CD4-positive, alpha-beta T cell (primary cell): ENCODE measurements around the gene SYNGR1. TPM values are rescaled to one million over a fixed set of nuclear protein-coding genes. Genes with fewer than 3 reads are reported as not detected.
"Not testable (repeated sequence)": the region's sequence is repeated elsewhere in the genome, so short reads cannot be mapped to it uniquely, and the experiment has no call there.

ENCODE experiments used
- ATAC-seq: fragments of 200-7000 bp; cut with Tn5 transposase; one replicate; pipeline ENCODE4 v1.10.0; 2022; ENCODE audit warnings: mild to moderate bottlenecking; ENCODE audit not compliant: poor library complexity
- CTCF ChIA-PET: fragments of 350-600 bp; sonication (Branson Sonifier 250); formaldehyde crosslinking; loops from one replicate; lab custom pipeline; 2021; ENCODE audit warnings: antibody characterized with exemption, inconsistent platforms; lab: Charles Lee
- POLR2A ChIA-PET: fragments of 350-600 bp; sonication (Branson Sonifier 250); formaldehyde crosslinking; loops from one replicate; lab custom pipeline; 2021; ENCODE audit warnings: antibody characterized with exemption, inconsistent platforms; lab: Charles Lee
- DNase-seq, 14 experiments: peaks; one replicate each; pipeline ENCODE4 v3.0.0-alpha.2; 2013 to 2020; ENCODE audit warnings: mixed read lengths in 2 of 14
- H3K27ac ChIP-seq, 2 donors: one replicate each; pipeline versions ENCODE4 v1.5.1 to v1.7.0; 2013; ENCODE audit warnings: low read length in 2 of 2, low read depth in 1 of 2, mild to moderate bottlenecking in 1 of 2
- H3K27me3 ChIP-seq, 2 experiments: 1 replicate in 1 of 2; 2 replicates in 1 of 2; pipeline versions ENCODE4 v1.6.1 to v1.7.0; 2013; ENCODE audit warnings: low read length in 2 of 2, control low read depth in 1 of 2, mild to moderate bottlenecking in 1 of 2, moderate library complexity in 1 of 2; ENCODE audit not compliant: insufficient read depth in 2 of 2, control insufficient read depth in 1 of 2
- H3K36me3 ChIP-seq: one replicate; pipeline ENCODE4 v1.6.1; 2013; ENCODE audit warnings: low read length, control low read depth; ENCODE audit not compliant: insufficient read depth
- H3K4me1 ChIP-seq: one replicate; pipeline ENCODE4 v1.6.1; 2013; ENCODE audit warnings: low read length, control low read depth; ENCODE audit not compliant: insufficient read depth
- H3K4me3 ChIP-seq: one replicate; pipeline ENCODE4 v1.5.1; 2013; ENCODE audit warnings: mild to moderate bottlenecking, low read length, moderate library complexity
- H3K9me3 ChIP-seq, 2 experiments: 1 replicate in 1 of 2; 2 replicates in 1 of 2; pipeline versions ENCODE4 v1.6.1 to v1.7.0; 2013; ENCODE audit warnings: low read length in 2 of 2, mild to moderate bottlenecking in 2 of 2, control low read depth in 1 of 2, moderate library complexity in 1 of 2; ENCODE audit not compliant: control insufficient read depth in 1 of 2, insufficient read depth in 1 of 2
- H3K27ac Mint-ChIP-seq: one replicate; pipeline ENCODE4 v1.8.0; 2020; ENCODE audit warnings: mixed read lengths
- H3K27me3 Mint-ChIP-seq: one replicate; pipeline ENCODE4 v1.8.0; 2021; ENCODE audit warnings: mixed read lengths
- H3K36me3 Mint-ChIP-seq: one replicate; pipeline ENCODE4 v1.8.0; 2021; ENCODE audit warnings: low read depth, mixed read lengths
- H3K4me1 Mint-ChIP-seq: one replicate; pipeline ENCODE4 v1.8.0; 2021; ENCODE audit warnings: low read depth, mixed read lengths
- H3K4me3 Mint-ChIP-seq: one replicate; pipeline ENCODE4 v1.8.0; 2020; ENCODE audit warnings: mild to moderate bottlenecking, mixed read lengths
- H3K9me3 Mint-ChIP-seq: one replicate; pipeline ENCODE4 v1.8.0; 2020; ENCODE audit warnings: mixed read lengths
- intact Hi-C, 2 experiments: fragments of 100-400 bp; cut with DNase I in 1 of 2; cut with micrococcal nuclease in 1 of 2; formaldehyde crosslinking; loops; one replicate each; pipeline versions ENCODE4 v1.15.1 to v1.9.0; 2023 to 2025; cut with DNase I, micrococcal nuclease
- total RNA-seq, 174 experiments: library from RNA in 2 of 174; stranded (reverse) in 2 of 174; gene quantifications; one replicate each; pipeline ENCODE4 v1.2.3 and lab custom pipeline; 2021 to 2026
- TF ChIP-seq, protein P1 (sequence below): fragments of 200-600 bp; IDR thresholded peaks from one replicate; pipeline ENCODE4 v1.8.0; 2022; ENCODE audit warnings: antibody characterized with exemption, mild to moderate bottlenecking

Gene SYNGR1
- total RNA-seq, 2 experiments from 2014 or later: 0.44 to 0.59 TPM

GRCh38 chr22:39355080-39355479 lies 5.3 kb downstream of the SYNGR1 start:
- no peaks in the 10 kb centered on the region for H3K36me3 ChIP-seq
- H3K27me3 ChIP-seq: peaks cover 15 to 20% of the 10 kb centered on the region in 2 experiments
- H3K36me3 Mint-ChIP-seq: no peaks in the 10 kb centered on the region
- ChIA-PET POLR2A (interaction anchor here (0.8 kb wide), 1 partner anchor 12 kb away, joined by 4 read pairs; no protein-coding TSS in a partner anchor), CTCF (interaction anchor here (1.8 kb wide), 1 partner anchor 12 kb away, joined by 4 read pairs; no protein-coding TSS in a partner anchor)
- TF ChIP-seq, protein P1, sequence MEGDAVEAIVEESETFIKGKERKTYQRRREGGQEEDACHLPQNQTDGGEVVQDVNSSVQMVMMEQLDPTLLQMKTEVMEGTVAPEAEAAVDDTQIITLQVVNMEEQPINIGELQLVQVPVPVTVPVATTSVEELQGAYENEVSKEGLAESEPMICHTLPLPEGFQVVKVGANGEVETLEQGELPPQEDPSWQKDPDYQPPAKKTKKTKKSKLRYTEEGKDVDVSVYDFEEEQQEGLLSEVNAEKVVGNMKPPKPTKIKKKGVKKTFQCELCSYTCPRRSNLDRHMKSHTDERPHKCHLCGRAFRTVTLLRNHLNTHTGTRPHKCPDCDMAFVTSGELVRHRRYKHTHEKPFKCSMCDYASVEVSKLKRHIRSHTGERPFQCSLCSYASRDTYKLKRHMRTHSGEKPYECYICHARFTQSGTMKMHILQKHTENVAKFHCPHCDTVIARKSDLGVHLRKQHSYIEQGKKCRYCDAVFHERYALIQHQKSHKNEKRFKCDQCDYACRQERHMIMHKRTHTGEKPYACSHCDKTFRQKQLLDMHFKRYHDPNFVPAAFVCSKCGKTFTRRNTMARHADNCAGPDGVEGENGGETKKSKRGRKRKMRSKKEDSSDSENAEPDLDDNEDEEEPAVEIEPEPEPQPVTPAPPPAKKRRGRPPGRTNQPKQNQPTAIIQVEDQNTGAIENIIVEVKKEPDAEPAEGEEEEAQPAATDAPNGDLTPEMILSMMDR: no peak
- no peak overlapping the region for H3K4me3 Mint-ChIP-seq
- H3K27ac Mint-ChIP-seq: no peak overlapping the region
- H3K9me3 ChIP-seq: peaks cover 0 to 7% of the 10 kb centered on the region in 2 experiments
- H3K27ac ChIP-seq: no peak overlapping the region
- no peaks in the 10 kb centered on the region for H3K27me3 Mint-ChIP-seq
- peaks cover 11% of the 10 kb centered on the region for H3K4me1 ChIP-seq
- ATAC-seq (no peak), DNase-seq (no peak)
- no peak overlapping the region for H3K4me3 ChIP-seq
- peaks cover 8% of the 10 kb centered on the region for H3K4me1 Mint-ChIP-seq
- H3K9me3 Mint-ChIP-seq: no peaks in the 10 kb centered on the region
- intact Hi-C loops: no loop called here

GRCh38 chr22:39355805-39356204 lies 6.0 kb downstream of the SYNGR1 start:
- H3K27ac ChIP-seq, H3K9me3 Mint-ChIP-seq, POLR2A ChIA-PET: not testable (repeated sequence)

DNA sequence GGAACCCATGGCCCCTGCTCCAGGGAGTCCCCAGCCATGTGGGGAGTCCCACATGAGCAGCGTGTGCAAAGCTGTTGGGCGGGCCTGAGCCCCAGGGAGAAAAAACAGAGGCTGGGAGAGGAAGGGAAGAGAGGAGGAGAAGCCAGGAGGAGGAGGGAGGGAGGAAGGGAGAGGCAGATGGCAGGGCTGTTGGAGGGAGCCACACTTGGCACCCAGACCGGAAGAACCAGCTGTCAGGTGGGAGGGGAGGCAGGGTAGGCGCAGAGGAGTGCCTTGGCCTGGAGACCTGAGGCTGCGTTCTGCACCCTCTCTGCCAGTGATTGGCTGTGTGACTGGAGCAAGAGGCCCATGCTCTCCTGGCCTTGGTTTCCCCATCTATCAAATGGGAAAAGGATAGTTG lies 6.7 kb downstream of the SYNGR1 start:
- ChIA-PET POLR2A (no interaction called here), CTCF (no interaction called here)

More at GRCh38 chr22:39355805-39356204, 6.0 kb downstream of the SYNGR1 start:
- H3K27me3 Mint-ChIP-seq, CTCF ChIA-PET, ATAC-seq, H3K9me3 ChIP-seq, DNase-seq, H3K4me1 ChIP-seq, H3K4me3 ChIP-seq, H3K36me3 Mint-ChIP-seq, intact Hi-C loops, H3K27ac Mint-ChIP-seq, H3K4me3 Mint-ChIP-seq, H3K4me1 Mint-ChIP-seq, H3K36me3 ChIP-seq: not testable (repeated sequence)
- H3K27me3 ChIP-seq: peaks cover 8 to 14% of the 10 kb centered on the region in 2 experiments

DNA sequence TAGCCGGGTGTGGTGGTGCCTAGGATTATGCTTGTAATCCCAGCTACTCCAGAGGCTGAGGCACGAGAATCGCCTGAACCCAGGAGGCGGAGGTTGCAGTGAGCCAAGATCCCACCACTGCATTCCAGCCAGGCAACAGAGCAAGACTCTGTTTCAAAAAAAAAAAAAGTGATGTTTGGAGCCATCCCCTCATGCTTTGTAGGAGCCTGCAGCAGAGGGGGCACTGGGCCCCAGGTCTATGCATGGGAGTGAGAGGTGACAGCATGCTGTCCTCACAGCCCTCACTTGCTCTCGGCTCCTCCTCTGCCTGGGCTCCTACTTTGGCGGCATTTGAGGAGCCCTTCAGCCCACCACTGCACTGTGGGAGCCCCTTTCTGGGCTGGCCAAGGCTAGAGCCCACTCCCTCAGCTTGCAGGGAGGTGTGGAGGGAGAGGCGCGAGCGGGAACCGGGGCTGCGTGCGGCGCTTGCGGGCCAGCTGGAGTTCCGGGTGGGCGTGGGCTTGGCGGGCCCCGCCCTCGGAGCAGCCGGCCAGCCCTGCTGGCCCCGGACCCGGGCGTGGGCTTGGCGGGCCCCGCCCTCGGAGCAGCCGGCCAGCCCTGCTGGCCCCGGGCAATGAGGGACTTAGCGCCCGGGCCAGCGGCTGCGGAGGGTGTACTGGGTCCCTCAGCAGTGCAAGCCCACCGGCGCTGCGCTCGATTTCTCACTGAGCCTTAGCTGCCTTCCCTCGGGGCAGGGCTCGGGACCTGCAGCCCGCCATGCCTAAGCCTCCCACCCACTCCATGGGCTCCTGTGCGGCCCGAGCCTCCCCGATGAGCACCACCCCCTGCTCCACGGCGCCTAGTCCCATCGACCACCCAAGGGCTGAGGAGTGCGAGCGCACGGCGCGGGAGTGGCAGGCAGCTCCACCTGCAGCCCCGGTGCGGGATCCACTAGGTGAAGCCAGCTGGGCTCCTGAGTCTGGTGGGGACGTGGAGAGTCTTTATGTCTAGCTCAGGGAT lies 7.6 kb downstream of the SYNGR1 start:
- H3K27ac Mint-ChIP-seq, H3K9me3 ChIP-seq, H3K4me1 Mint-ChIP-seq, H3K4me3 Mint-ChIP-seq, DNase-seq, POLR2A ChIA-PET, H3K27me3 Mint-ChIP-seq, H3K4me1 ChIP-seq, H3K4me3 ChIP-seq, intact Hi-C loops, H3K36me3 ChIP-seq, H3K27me3 ChIP-seq, CTCF ChIA-PET, H3K36me3 Mint-ChIP-seq, H3K9me3 Mint-ChIP-seq, ATAC-seq, H3K27ac ChIP-seq: not testable (repeated sequence)

More for the DNA sequence above, 6.7 kb downstream of the SYNGR1 start:
- Histone ChIP-seq H3K4me1 (no peaks in the 10 kb centered on the region), H3K27ac (no peak overlapping the region), H3K9me3 (no peaks in the 10 kb centered on the region), H3K36me3 (no peaks in the 10 kb centered on the region), H3K27me3 (peaks cover 3 to 10% of the 10 kb centered on the region in 2 experiments), H3K4me3 (no peak overlapping the region)
- no peak for DNase-seq
- no peaks in the 10 kb centered on the region for H3K36me3 Mint-ChIP-seq
- H3K27me3 Mint-ChIP-seq: no peaks in the 10 kb centered on the region
- H3K4me1 Mint-ChIP-seq: peaks cover 5% of the 10 kb centered on the region
- no peak overlapping the region for H3K4me3 Mint-ChIP-seq
- no peaks in the 10 kb centered on the region for H3K9me3 Mint-ChIP-seq
- TF ChIP-seq, protein P1: no peak
- intact Hi-C loops: no loop called here
- ATAC-seq: no peak
- H3K27ac Mint-ChIP-seq: no peak overlapping the region

GRCh38 chr22:39358197-39358596 lies 8.4 kb downstream of the SYNGR1 start:
- intact Hi-C loops, H3K27ac Mint-ChIP-seq: not testable (repeated sequence)

More at GRCh38 chr22:39358197-39358596, 8.4 kb downstream of the SYNGR1 start:
- CTCF ChIA-PET: interaction anchor here (1.1 kb wide), 1 partner anchor 15 kb away, joined by 3 read pairs; no protein-coding TSS in a partner anchor
- H3K27me3 ChIP-seq, H3K27ac ChIP-seq, H3K36me3 ChIP-seq, H3K36me3 Mint-ChIP-seq, POLR2A ChIA-PET, H3K9me3 ChIP-seq, H3K4me3 Mint-ChIP-seq, H3K27me3 Mint-ChIP-seq, H3K4me1 Mint-ChIP-seq, H3K4me1 ChIP-seq, ATAC-seq, DNase-seq, H3K4me3 ChIP-seq, H3K9me3 Mint-ChIP-seq: not testable (repeated sequence)
